ENCODE data around the gene PLCH2. TPM values are rescaled to one million over a fixed set of nuclear protein-coding genes. Genes with fewer than 3 reads are reported as not detected.

The PLCH2 gene
- total and polyA plus RNA-seq, 9 of the 15 experiments (the other 6 are each of a cell fraction or from before 2014, with no cell fraction given): 0.16 TPM; not detected in 8

DNA sequence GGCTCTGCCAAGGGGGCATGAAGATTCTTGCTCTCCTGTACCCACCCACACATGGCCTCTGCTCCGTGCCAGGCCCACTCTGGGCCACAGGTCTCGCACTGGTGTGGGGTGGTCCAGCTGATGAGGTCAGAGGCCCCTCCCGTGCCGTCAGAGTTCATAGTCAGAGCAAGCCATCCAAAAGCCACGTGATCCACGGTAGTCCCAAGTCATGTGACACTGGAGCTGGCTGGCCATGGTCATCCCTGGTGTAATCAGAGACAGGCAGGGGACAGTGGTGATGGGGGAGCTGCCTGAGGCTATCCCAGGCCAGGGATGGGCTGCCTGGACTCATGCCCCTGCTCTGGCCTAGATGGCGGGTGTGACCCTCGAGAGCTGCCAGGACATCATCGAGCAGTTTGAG is 10.5 kb downstream of the PLCH2 start (continued):
- TF ChIP-seq, protein P1, sequence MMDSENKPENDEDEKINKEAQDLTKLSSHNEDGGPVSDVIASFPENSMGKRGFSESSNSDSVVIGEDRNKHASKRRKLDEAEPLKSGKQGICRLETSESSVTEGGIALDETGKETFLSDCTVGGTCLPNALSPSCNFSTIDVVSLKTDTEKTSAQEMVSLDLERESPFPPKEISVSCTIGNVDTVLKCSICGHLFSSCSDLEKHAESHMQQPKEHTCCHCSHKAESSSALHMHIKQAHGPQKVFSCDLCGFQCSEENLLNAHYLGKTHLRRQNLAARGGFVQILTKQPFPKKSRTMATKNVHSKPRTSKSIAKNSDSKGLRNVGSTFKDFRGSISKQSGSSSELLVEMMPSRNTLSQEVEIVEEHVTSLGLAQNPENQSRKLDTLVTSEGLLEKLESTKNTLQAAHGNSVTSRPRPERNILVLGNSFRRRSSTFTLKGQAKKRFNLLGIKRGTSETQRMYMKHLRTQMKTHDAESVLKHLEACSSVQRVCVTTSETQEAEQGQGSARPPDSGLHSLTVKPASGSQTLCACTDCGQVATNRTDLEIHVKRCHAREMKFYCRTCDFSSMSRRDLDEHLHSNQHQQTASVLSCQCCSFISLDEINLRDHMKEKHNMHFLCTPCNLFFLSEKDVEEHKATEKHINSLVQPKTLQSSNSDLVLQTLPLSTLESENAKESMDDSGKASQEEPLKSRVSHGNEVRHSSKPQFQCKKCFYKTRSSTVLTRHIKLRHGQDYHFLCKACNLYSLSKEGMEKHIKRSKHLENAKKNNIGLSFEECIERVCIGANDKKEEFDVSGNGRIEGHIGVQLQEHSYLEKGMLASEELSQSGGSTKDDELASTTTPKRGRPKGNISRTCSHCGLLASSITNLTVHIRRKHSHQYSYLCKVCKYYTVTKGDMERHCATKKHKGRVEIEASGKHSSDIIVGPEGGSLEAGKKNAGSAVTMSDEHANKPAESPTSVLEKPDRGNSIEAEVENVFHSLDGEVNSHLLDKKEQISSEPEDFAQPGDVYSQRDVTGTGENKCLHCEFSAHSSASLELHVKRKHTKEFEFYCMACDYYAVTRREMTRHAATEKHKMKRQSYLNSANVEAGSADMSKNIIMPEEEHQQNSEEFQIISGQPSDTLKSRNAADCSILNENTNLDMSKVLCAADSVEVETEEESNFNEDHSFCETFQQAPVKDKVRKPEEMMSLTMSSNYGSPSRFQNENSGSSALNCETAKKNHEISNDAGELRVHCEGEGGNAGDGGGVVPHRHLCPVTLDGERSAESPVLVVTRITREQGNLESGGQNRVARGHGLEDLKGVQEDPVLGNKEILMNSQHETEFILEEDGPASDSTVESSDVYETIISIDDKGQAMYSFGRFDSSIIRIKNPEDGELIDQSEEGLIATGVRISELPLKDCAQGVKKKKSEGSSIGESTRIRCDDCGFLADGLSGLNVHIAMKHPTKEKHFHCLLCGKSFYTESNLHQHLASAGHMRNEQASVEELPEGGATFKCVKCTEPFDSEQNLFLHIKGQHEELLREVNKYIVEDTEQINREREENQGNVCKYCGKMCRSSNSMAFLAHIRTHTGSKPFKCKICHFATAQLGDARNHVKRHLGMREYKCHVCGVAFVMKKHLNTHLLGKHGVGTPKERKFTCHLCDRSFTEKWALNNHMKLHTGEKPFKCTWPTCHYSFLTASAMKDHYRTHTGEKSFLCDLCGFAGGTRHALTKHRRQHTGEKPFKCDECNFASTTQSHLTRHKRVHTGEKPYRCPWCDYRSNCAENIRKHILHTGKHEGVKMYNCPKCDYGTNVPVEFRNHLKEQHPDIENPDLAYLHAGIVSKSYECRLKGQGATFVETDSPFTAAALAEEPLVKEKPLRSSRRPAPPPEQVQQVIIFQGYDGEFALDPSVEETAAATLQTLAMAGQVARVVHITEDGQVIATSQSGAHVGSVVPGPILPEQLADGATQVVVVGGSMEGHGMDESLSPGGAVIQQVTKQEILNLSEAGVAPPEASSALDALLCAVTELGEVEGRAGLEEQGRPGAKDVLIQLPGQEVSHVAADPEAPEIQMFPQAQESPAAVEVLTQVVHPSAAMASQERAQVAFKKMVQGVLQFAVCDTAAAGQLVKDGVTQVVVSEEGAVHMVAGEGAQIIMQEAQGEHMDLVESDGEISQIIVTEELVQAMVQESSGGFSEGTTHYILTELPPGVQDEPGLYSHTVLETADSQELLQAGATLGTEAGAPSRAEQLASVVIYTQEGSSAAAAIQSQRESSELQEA (IDR thresholded peaks at IDR 0.05; ENCODE audit: low read depth): no peak
- TF ChIP-seq CBFA2T2 (conservative IDR thresholded peaks at IDR 0.05) (peak; percentile 21; the same call in 1 of the 2 replicates), THRAP3 (IDR thresholded peaks at IDR 0.05; ENCODE audit: borderline replicate concordance) (no peak)
